SK-N-SH (cell line): Measurements from ENCODE around the gene RNU6-9. TPM values are rescaled to one million over a fixed set of nuclear protein-coding genes. Genes with fewer than 3 reads are reported as not detected.

Source experiments
- CTCF ChIA-PET: fragments of 300-600, 350-600 bp; formaldehyde crosslinking; extraction: SDS; loops from one replicate; lab custom pipeline; 2021; lab: Yijun Ruan, JAX
- POLR2A ChIA-PET: fragments of 350-600 bp; sonication (Branson Sonifier 250); formaldehyde crosslinking; extraction: SDS; loops from one replicate; lab custom pipeline; 2020; ENCODE audit warnings: antibody characterized with exemption, inconsistent platforms; lab: Yijun Ruan, JAX
- DNase-seq: peaks from one replicate; pipeline ENCODE4 v3.0.0; 2012
- H2AFZ ChIP-seq: fragments of 200-600 bp; sonication (generic); 2 replicates; pipeline ENCODE4 v1.8.1; 2016; ENCODE audit warnings: antibody characterized with exemption, mild to moderate bottlenecking, low read depth
- H3F3A ChIP-seq: fragments of 200-600 bp; sonication (generic); replicated peaks from 2 replicates; pipeline ENCODE3; 2016; ENCODE audit warnings: antibody characterized with exemption, mild to moderate bottlenecking; ENCODE audit not compliant: insufficient read depth
- H3K27ac ChIP-seq, 2 experiments: fragments of 200-500 bp in 1 of 2; fragments of 200-600 bp in 1 of 2; sonication (Bioruptor generic) in 1 of 2; sonication (generic), shearing (Covaris generic) in 1 of 2; 2 replicates each; pipeline versions ENCODE4 v1.5.1 to v1.6.1; 2014 to 2016; ENCODE audit warnings: low read depth in 2 of 2, inconsistent platforms in 1 of 2, low read length in 1 of 2, mild to moderate bottlenecking in 1 of 2, mixed read lengths in 1 of 2
- H3K27me3 ChIP-seq: fragments of 200-600 bp; sonication (generic), shearing (Covaris generic); 2 replicates; pipeline ENCODE4 v1.6.1; 2016; ENCODE audit warnings: mixed run types; ENCODE audit not compliant: insufficient read depth
- H3K36me3 ChIP-seq, 2 experiments: fragments of 200-500 bp in 1 of 2; fragments of 200-600 bp in 1 of 2; sonication (Bioruptor generic) in 1 of 2; sonication (generic) in 1 of 2; replicated peaks in 1 of 2; 2 replicates each; pipeline versions ENCODE3 to v1.5.1; 2014 to 2016; ENCODE audit warnings: low read length in 1 of 2, mild to moderate bottlenecking in 1 of 2; ENCODE audit not compliant: insufficient read depth in 2 of 2, control insufficient read depth in 1 of 2
- H3K4me1 ChIP-seq, 2 experiments: fragments of 200-500 bp in 1 of 2; fragments of 200-600 bp in 1 of 2; sonication (Bioruptor generic) in 1 of 2; sonication (generic), shearing (Covaris generic) in 1 of 2; 2 replicates each; pipeline versions ENCODE4 v1.5.1 to v1.6.1; 2014 to 2016; ENCODE audit warnings: low read depth in 1 of 2, low read length in 1 of 2, mixed run types in 1 of 2; ENCODE audit not compliant: insufficient read depth in 2 of 2, control insufficient read depth in 1 of 2
- H3K4me2 ChIP-seq: fragments of 200-600 bp; sonication (generic), shearing (Covaris generic); 2 replicates; pipeline ENCODE4 v1.6.1; 2017; ENCODE audit warnings: mixed run types
- H3K4me3 ChIP-seq, 2 experiments: fragments of 200-500 bp in 1 of 2; fragments of 200-600 bp in 1 of 2; sonication (Bioruptor generic) in 1 of 2; sonication (generic), shearing (Covaris generic) in 1 of 2; 2 replicates each; pipeline versions ENCODE4 v1.5.1 to v1.8.1; 2014 to 2016; ENCODE audit warnings: low read depth in 2 of 2, inconsistent platforms in 1 of 2, low read length in 1 of 2, mild to moderate bottlenecking in 1 of 2, mixed read lengths in 1 of 2, moderate library complexity in 1 of 2
- H3K79me2 ChIP-seq: fragments of 200-600 bp; sonication (generic); 2 replicates; pipeline ENCODE4 v1.8.1; 2017; ENCODE audit warnings: mild to moderate bottlenecking; ENCODE audit not compliant: insufficient read depth
- H3K9ac ChIP-seq: fragments of 200-600 bp; sonication (generic); 2 replicates; pipeline ENCODE4 v1.6.1; 2017; ENCODE audit warnings: mixed run types
- H3K9me2 ChIP-seq: fragments of 200-600 bp; sonication (generic); 2 replicates; pipeline ENCODE4 v1.6.1; 2017; ENCODE audit warnings: mixed run types
- H3K9me3 ChIP-seq: fragments of 200-600 bp; sonication (generic); 2 replicates; pipeline ENCODE4 v1.6.1; 2017; ENCODE audit warnings: mixed run types, mild to moderate bottlenecking, moderate library complexity
- H4K20me1 ChIP-seq: fragments of 200-600 bp; sonication (generic); 2 replicates; pipeline ENCODE4 v1.6.1; 2017; ENCODE audit warnings: mild to moderate bottlenecking, mixed run types; ENCODE audit not compliant: insufficient read depth
- CTCF ChIP-seq: fragments of 200-600 bp; sonication (generic); IDR thresholded peaks from 2 replicates; pipeline ENCODE4 v1.6.1; 2017; ENCODE audit warnings: antibody characterized with exemption, mild to moderate bottlenecking, moderate library complexity
- ELF1 ChIP-seq: IDR thresholded peaks from 2 replicates; pipeline ENCODE4 v1.4.0; 2012
- EP300 ChIP-seq, 2 experiments: IDR thresholded peaks; 2 replicates each; pipeline versions ENCODE4 v1.4.0 to v1.6.1; 2012; ENCODE audit warnings: borderline replicate concordance in 1 of 2, low read depth in 1 of 2, low read length in 1 of 2
- EZH2phosphoT487 ChIP-seq: fragments of 200-600 bp; sonication (generic); IDR thresholded peaks from 2 replicates; pipeline ENCODE4 v1.6.1; 2017; ENCODE audit warnings: low read depth, mixed run types, mild to moderate bottlenecking, antibody characterized with exemption, moderate library complexity, borderline replicate concordance
- FOXJ3 ChIP-seq: sonication (generic); formaldehyde crosslinking; IDR thresholded peaks from 2 replicates; pipeline ENCODE4 v1.5.1; 2020; ENCODE audit warnings: mild to moderate bottlenecking, missing genetic modification reagents
- FOXM1 ChIP-seq: IDR thresholded peaks from 2 replicates; pipeline ENCODE4 v1.4.0; 2012; ENCODE audit warnings: low read depth, mild to moderate bottlenecking
- GATA2 ChIP-seq: sonication (generic); formaldehyde crosslinking; IDR thresholded peaks from 2 replicates; pipeline ENCODE4 v1.5.0; 2020; ENCODE audit warnings: mild to moderate bottlenecking, missing genetic modification reagents
- MEF2A ChIP-seq: IDR thresholded peaks from 2 replicates; pipeline ENCODE4 v1.4.0; 2012; ENCODE audit warnings: low read depth, borderline replicate concordance
- MXI1 ChIP-seq: IDR thresholded peaks from 2 replicates; pipeline ENCODE4 v1.6.1; 2012; ENCODE audit warnings: mild to moderate bottlenecking, low read depth, low read length, improper control_type of control experiment
- RAD21 ChIP-seq: IDR thresholded peaks from 2 replicates; pipeline ENCODE4 v1.6.1; 2012; ENCODE audit warnings: mild to moderate bottlenecking, low read length
- RXRA ChIP-seq: IDR thresholded peaks from 2 replicates; pipeline ENCODE4 v1.4.0; 2012; ENCODE audit warnings: low read depth, mild to moderate bottlenecking, borderline replicate concordance
- SIN3A ChIP-seq: IDR thresholded peaks from 2 replicates; pipeline ENCODE4 v1.6.1; 2012; ENCODE audit warnings: low read depth, mild to moderate bottlenecking, low read length, moderate library complexity, borderline replicate concordance
- TCF12 ChIP-seq: IDR thresholded peaks from 2 replicates; pipeline ENCODE4 v1.4.0; 2012
- USF2 ChIP-seq: fragments of 150-350 bp; IDR thresholded peaks from 2 replicates; pipeline ENCODE4 v1.6.1; 2017; ENCODE audit warnings: antibody characterized with exemption, low read length, low read depth, borderline replicate concordance
- ZBTB33 ChIP-seq: IDR thresholded peaks from 2 replicates; pipeline ENCODE4 v1.4.0; 2012; ENCODE audit warnings: low read depth, borderline replicate concordance
- WGBS: methylation state at CpG from one replicate; pipeline ENCODE4 v1.1.6; 2017; ENCODE audit warnings: low lambda C conversion rate; 5-methylcytosine and 5-hydroxymethylcytosine counted together
- polyA plus RNA-seq, 3 experiments: library from polyadenylated mRNA; depleted of rRNA; stranded (reverse); fragments of >200 nt; gene quantifications; 2 replicates each; pipeline ENCODE4 v1.2.3, GENCODE V29; 2012

RNU6-9 gene
- polyA plus RNA-seq, 1 of the 3 experiments (the other 2 are of a cell fraction): not detected

GRCh38 chr19:884420-885211 is 8.7 kb upstream of the RNU6-9 start:
- H4K20me1 ChIP-seq: no peaks in the 10 kb centered on the region
- H3K36me3 ChIP-seq: peaks cover 11 to 62% of the 10 kb centered on the region in 2 experiments
- H3K4me1 ChIP-seq: peaks cover 0 to 15% of the 10 kb centered on the region in 2 experiments; a peak in 1 of 4 replicates
- ChIA-PET CTCF (no interaction called here), POLR2A (no interaction called here)
- no peak overlapping the region for H2AFZ ChIP-seq
- no peak for TF ChIP-seq ZBTB33
- TF ChIP-seq MXI1: no peak
- no peak for TF ChIP-seq FOXM1
- TF ChIP-seq SIN3A: no peak
- no peak for TF ChIP-seq CTCF
- no peak for TF ChIP-seq RXRA
- no peak for TF ChIP-seq FOXJ3 (CRISPR knock-in tag)
- WGBS: 98% methylated on average over 22 of the region's 51 CpGs
- H3K9me2 ChIP-seq: no peaks in the 10 kb centered on the region
- H3K4me3 ChIP-seq: no peak overlapping the region
- no peaks in the 10 kb centered on the region for H3K9me3 ChIP-seq
- peaks cover 6% of the 10 kb centered on the region for H3F3A ChIP-seq
- H3K27ac ChIP-seq: no peak overlapping the region
- no peak for DNase-seq
- no peak overlapping the region for H3K4me2 ChIP-seq
- no peak overlapping the region for H3K9ac ChIP-seq
- H3K27me3 ChIP-seq: no peaks in the 10 kb centered on the region
- no peaks in the 10 kb centered on the region; the same call in 1 of the 2 replicates for H3K79me2 ChIP-seq

DNA sequence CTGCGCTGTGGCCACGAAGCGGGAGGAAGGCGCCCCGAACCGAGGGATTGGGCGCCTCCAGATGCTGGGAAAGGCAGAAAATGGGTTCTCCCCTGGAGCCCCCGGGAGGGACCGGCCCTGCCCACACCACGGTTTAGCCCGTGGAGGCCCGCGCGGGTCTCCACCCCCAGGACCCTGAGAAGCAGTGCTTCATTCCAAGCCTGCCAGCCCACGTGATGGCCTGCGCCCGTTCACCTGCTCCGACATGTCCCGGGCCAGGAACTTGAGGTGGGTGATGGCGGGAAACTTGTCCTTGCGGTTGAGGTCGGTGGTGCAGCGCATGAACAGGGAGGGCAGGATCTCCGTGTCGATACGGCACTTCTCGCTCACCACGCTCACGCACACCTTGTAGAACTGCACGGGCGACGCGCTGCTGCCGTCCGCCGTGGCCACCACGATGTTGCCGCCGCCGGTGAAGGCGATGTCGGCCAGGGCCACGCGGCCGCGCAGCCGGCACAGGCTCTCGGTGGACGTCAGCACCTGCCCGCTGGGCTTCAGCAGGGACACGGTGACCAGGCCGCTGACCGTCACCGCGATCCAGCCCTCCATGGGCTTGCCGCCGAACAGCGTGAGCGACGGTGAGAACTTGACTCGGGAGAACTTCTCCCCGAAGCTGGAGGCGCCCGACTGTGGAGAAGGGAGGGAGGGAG is 7.6 kb upstream of the RNU6-9 start:
- H3K9ac ChIP-seq: no peak overlapping the region
- H3F3A ChIP-seq: peaks cover 6% of the 10 kb centered on the region
- no peak for DNase-seq
- peaks cover 11 to 67% of the 10 kb centered on the region in 2 experiments for H3K36me3 ChIP-seq
- H3K79me2 ChIP-seq: peaks cover under 1% of the 10 kb centered on the region; the same call in 1 of the 2 replicates
- ChIA-PET POLR2A (no interaction called here), CTCF (interaction anchor here (0.6 kb wide), 1 partner anchor 97 kb away, joined by 3 read pairs; no protein-coding TSS in a partner anchor)
- no peaks in the 10 kb centered on the region for H3K9me2 ChIP-seq
- WGBS: 97% methylated on average over 47 of the region's 64 CpGs
- no peak overlapping the region for H3K4me2 ChIP-seq
- no peak overlapping the region for H2AFZ ChIP-seq
- no peaks in the 10 kb centered on the region for H3K9me3 ChIP-seq
- peak overlapping the region in 1 of 2 experiments; percentile 72; a peak in 2 of 4 replicates for H3K27ac ChIP-seq
- no peak for TF ChIP-seq CTCF
- TF ChIP-seq GATA2: no peak
- no peak for TF ChIP-seq EP300 (IDR thresholded peaks at IDR 0.05; ENCODE audit: borderline replicate concordance in 1 of 2, low read depth in 1 of 2, low read length in 1 of 2)
- TF ChIP-seq RAD21: no peak
- TF ChIP-seq MEF2A: no peak
- TF ChIP-seq USF2: no peak
- TF ChIP-seq ZBTB33: no peak
- TF ChIP-seq MXI1: no peak
- TF ChIP-seq EZH2phosphoT487: no peak
- no peak for TF ChIP-seq ELF1
- TF ChIP-seq RXRA: no peak
- no peak for TF ChIP-seq TCF12
- TF ChIP-seq, all 33 proteins: peak for 0
- no peaks in the 10 kb centered on the region for H4K20me1 ChIP-seq
- H3K27me3 ChIP-seq: no peaks in the 10 kb centered on the region
- H3K4me3 ChIP-seq: no peak overlapping the region
- H3K4me1 ChIP-seq: peaks cover 0 to 15% of the 10 kb centered on the region in 2 experiments; a peak in 1 of 4 replicates
